ENCODE data around the gene FAAH. TPM values are rescaled to one million over a fixed set of nuclear protein-coding genes. Genes with fewer than 3 reads are reported as not detected.
A peak's percentile ranks its signal among the peaks of the same experiment; 100 is the strongest.

Gene FAAH
- total RNA-seq, 1 donor from 2014 or later, result 6.4 TPM

DNA sequence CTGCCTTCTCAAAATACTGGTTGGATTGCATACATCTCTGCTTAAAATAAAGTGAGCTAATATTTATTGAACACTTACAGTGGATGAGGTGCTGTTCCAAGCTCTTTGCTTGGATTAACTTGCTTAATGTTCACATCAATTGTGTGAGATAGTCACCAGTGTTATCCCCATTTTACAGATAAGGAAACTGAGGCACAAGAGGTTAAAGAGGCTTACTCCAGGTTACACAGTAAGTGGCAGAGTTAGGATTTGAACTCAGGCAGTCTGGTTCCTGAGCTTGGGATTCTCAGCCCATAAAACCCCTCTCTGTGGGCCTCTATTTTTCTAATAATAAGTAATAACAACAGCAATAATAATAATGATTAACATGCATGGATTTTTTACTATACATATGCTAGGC is 13.6 kb upstream of the FAAH start:
- Mint-ChIP-seq H3K27me3 (no peaks in the 10 kb centered on the region), H3K4me3 (no peak overlapping the region), H3K4me1 (no peaks in the 10 kb centered on the region), H3K36me3 (ENCODE audit: low read depth) (peaks cover 5% of the 10 kb centered on the region), H3K9me3 (peaks cover 4% of the 10 kb centered on the region), H3K27ac (no peak overlapping the region)
- ChIA-PET POLR2A (no interaction called here), CTCF (no interaction called here)
- TF ChIP-seq, protein P1, sequence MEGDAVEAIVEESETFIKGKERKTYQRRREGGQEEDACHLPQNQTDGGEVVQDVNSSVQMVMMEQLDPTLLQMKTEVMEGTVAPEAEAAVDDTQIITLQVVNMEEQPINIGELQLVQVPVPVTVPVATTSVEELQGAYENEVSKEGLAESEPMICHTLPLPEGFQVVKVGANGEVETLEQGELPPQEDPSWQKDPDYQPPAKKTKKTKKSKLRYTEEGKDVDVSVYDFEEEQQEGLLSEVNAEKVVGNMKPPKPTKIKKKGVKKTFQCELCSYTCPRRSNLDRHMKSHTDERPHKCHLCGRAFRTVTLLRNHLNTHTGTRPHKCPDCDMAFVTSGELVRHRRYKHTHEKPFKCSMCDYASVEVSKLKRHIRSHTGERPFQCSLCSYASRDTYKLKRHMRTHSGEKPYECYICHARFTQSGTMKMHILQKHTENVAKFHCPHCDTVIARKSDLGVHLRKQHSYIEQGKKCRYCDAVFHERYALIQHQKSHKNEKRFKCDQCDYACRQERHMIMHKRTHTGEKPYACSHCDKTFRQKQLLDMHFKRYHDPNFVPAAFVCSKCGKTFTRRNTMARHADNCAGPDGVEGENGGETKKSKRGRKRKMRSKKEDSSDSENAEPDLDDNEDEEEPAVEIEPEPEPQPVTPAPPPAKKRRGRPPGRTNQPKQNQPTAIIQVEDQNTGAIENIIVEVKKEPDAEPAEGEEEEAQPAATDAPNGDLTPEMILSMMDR (IDR thresholded peaks at IDR 0.05), result no peak
- no peak for DNase-seq
- no peak for ATAC-seq (ENCODE audit: low read depth)
- intact Hi-C loops (cut with micrococcal nuclease), result no loop called here

GRCh38 chr1:46393510-46393909 is 607 bp upstream of the FAAH start:
- DNase-seq (no peak), ATAC-seq (ENCODE audit: low read depth) (no peak)
- no peak overlapping the region for H3K27ac Mint-ChIP-seq
- H3K9me3 Mint-ChIP-seq, result peaks cover 4% of the 10 kb centered on the region
- H3K36me3 Mint-ChIP-seq (ENCODE audit: low read depth), result no peaks in the 10 kb centered on the region
- ChIA-PET POLR2A (no interaction called here), CTCF (no interaction called here)
- peaks cover 29% of the 10 kb centered on the region for H3K27me3 Mint-ChIP-seq
- intact Hi-C loops (cut with micrococcal nuclease), result no loop called here
- TF ChIP-seq, protein P1 (IDR thresholded peaks at IDR 0.05), result no peak
- H3K4me1 Mint-ChIP-seq, result peaks cover 8% of the 10 kb centered on the region
- H3K4me3 Mint-ChIP-seq, result peak overlapping the region; percentile 21

GRCh38 chr1:46394872-46395465 is 852 bp downstream of the FAAH start:
- H3K27ac Mint-ChIP-seq, result no peak overlapping the region
- POLR2A ChIA-PET, result no interaction called here
- no peak for ATAC-seq (ENCODE audit: low read depth)
- H3K9me3 Mint-ChIP-seq, result peaks cover 4% of the 10 kb centered on the region
- H3K4me3 Mint-ChIP-seq, result peak overlapping the region; percentile 71
- intact Hi-C loops (cut with micrococcal nuclease), result no loop called here
- H3K4me1 Mint-ChIP-seq, result peaks cover 8% of the 10 kb centered on the region
- TF ChIP-seq, protein P1 (IDR thresholded peaks at IDR 0.05), result no peak
- CTCF ChIA-PET, result no interaction called here
- DNase-seq, result no peak
- no peaks in the 10 kb centered on the region for H3K36me3 Mint-ChIP-seq (ENCODE audit: low read depth)
- H3K27me3 Mint-ChIP-seq, result peaks cover 39% of the 10 kb centered on the region

GRCh38 chr1:46396441-46397398 is 2.6 kb downstream of the FAAH start:
- ChIA-PET CTCF (no interaction called here), POLR2A (no interaction called here)
- no peak overlapping the region for H3K27ac Mint-ChIP-seq
- peaks cover 8% of the 10 kb centered on the region for H3K4me1 Mint-ChIP-seq
- DNase-seq, result no peak
- H3K27me3 Mint-ChIP-seq, result peaks cover 43% of the 10 kb centered on the region
- ATAC-seq (ENCODE audit: low read depth), result no peak
- peaks cover 4% of the 10 kb centered on the region for H3K9me3 Mint-ChIP-seq
- no peak overlapping the region for H3K4me3 Mint-ChIP-seq
- no peaks in the 10 kb centered on the region for H3K36me3 Mint-ChIP-seq (ENCODE audit: low read depth)
- TF ChIP-seq, protein P1 (IDR thresholded peaks at IDR 0.05), result no peak
- intact Hi-C loops (cut with micrococcal nuclease), result no loop called here

DNA sequence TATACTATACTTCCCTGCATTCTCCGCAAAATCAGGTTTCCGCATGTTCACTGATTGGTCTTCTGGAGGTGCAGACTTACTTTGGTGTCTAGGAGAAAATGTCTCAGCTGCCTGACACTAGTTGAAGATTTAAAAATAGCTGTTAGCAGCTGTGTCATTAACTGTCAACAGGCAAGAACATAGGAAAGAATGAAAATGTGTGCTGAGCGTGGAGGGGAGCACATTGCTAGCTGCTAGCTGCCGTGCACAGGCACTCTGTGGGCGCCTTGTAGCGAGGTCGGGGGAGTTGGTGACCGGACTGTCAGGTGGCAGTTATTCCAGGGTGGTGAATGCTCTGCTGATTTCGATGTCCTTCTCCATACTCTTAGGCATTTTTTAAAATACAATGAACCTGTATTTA is 5.2 kb downstream of the FAAH start:
- TF ChIP-seq, protein P1 (IDR thresholded peaks at IDR 0.05), result no peak
- no peak for DNase-seq
- ATAC-seq (ENCODE audit: low read depth), result no peak
- ChIA-PET CTCF (no interaction called here), POLR2A (no interaction called here)
- H3K4me1 Mint-ChIP-seq, result peaks cover 6% of the 10 kb centered on the region
- no peak overlapping the region for H3K27ac Mint-ChIP-seq
- no peaks in the 10 kb centered on the region for H3K36me3 Mint-ChIP-seq (ENCODE audit: low read depth)
- intact Hi-C loops (cut with micrococcal nuclease), result no loop called here
- H3K4me3 Mint-ChIP-seq, result no peak overlapping the region
- no peaks in the 10 kb centered on the region for H3K9me3 Mint-ChIP-seq
- peaks cover 38% of the 10 kb centered on the region for H3K27me3 Mint-ChIP-seq

Measured in activated B cell treated with CpG ODN at 0.5 μM for 24 hours (primary cell).